MCF 10A (cell line): ENCODE data around the gene NUBP2. TPM values are rescaled to one million over a fixed set of nuclear protein-coding genes. Genes with fewer than 3 reads are reported as not detected.

Source experiments
- BruUV-seq: library from RNA; stranded (reverse); fragments of 400-500 nt; replicated peaks from 2 replicates; lab custom pipeline; 2021; lab: Mats Ljungman, UMichigan
- CTCF ChIA-PET: fragments of 300-600 bp; sonication (Branson Sonifier 250); formaldehyde crosslinking; extraction: SDS; loops from one replicate; lab custom pipeline; 2021; ENCODE audit warnings: antibody characterized with exemption, inconsistent platforms; lab: Yijun Ruan, JAX
- POLR2A ChIA-PET: fragments of 300-600, 350-650 bp; sonication (Branson Sonifier 250); formaldehyde crosslinking; extraction: SDS; loops from one replicate; lab custom pipeline; 2020; ENCODE audit warnings: antibody characterized with exemption, inconsistent platforms; lab: Yijun Ruan, JAX
- DNase-seq: peaks from one replicate; pipeline ENCODE4 v3.0.0-alpha.2; 2018; ENCODE audit not compliant: unreplicated experiment
- H3K27ac Mint-ChIP-seq: one replicate; pipeline ENCODE4 v1.8.0; 2022; ENCODE audit warnings: mild to moderate bottlenecking, low read depth, mixed read lengths; ENCODE audit not compliant: unreplicated experiment
- H3K27me3 Mint-ChIP-seq: one replicate; pipeline ENCODE4 v1.8.0; 2022; ENCODE audit warnings: mixed read lengths; ENCODE audit not compliant: insufficient read depth, unreplicated experiment
- H3K36me3 Mint-ChIP-seq: one replicate; pipeline ENCODE4 v1.8.0; 2022; ENCODE audit warnings: mild to moderate bottlenecking, moderate library complexity, mixed read lengths; ENCODE audit not compliant: insufficient read depth, unreplicated experiment
- H3K4me1 Mint-ChIP-seq: one replicate; pipeline ENCODE4 v1.8.0; 2022; ENCODE audit warnings: mixed read lengths; ENCODE audit not compliant: insufficient read depth, unreplicated experiment
- H3K4me3 Mint-ChIP-seq: one replicate; pipeline ENCODE4 v1.8.0; 2022; ENCODE audit warnings: mild to moderate bottlenecking, moderate library complexity, mixed read lengths; ENCODE audit not compliant: unreplicated experiment
- H3K9me3 Mint-ChIP-seq: one replicate; pipeline ENCODE4 v1.8.0; 2022; ENCODE audit warnings: mixed read lengths; ENCODE audit not compliant: unreplicated experiment
- CTCF ChIP-seq: fragments of 200-600 bp; IDR thresholded peaks from one replicate; pipeline ENCODE4 v1.8.0; 2022; ENCODE audit warnings: antibody characterized with exemption, mild to moderate bottlenecking; ENCODE audit not compliant: unreplicated experiment
- intact Hi-C: fragments of 100-400 bp; cut with micrococcal nuclease; formaldehyde crosslinking; loops from 2 replicates; pipeline ENCODE4 v1.14.1; 2022
- total RNA-seq: library from RNA; stranded (reverse); gene quantifications from 2 replicates; pipeline ENCODE4 v1.2.3, GENCODE V29; 2022

NUBP2 gene
- total RNA-seq, 1 experiment from 2014 or later = 71.3 TPM

- Mint-ChIP-seq H3K4me1 (no peaks in the 10 kb centered on the region), H3K36me3 (peaks cover 38% of the 10 kb centered on the region), H3K27me3 (no peaks in the 10 kb centered on the region), H3K4me3 (no peak overlapping the region), H3K9me3 (no peaks in the 10 kb centered on the region), H3K27ac (no peak overlapping the region)
- ChIA-PET CTCF (interaction anchor here (1.0 to 1.1 kb wide), 2 partner anchors 18 to 115 kb away, joined by 3 read pairs; partner anchors contain the start of gene MAPK8IP3), POLR2A (interaction anchor here (1.0 to 1.7 kb wide), 2 partner anchors 39 to 115 kb away, joined by 3 to 6 read pairs; partner anchors contain the start of genes MAPK8IP3, NUBP2 and SPSB3)
- no TSS peak for BruUV-seq
- no peak for DNase-seq
- intact Hi-C loops = no loop called here
- no peak for TF ChIP-seq CTCF
These were observed 38.2 kb downstream of the NUBP2 start for GRCh38 chr16:1820946-1821290.

- TF ChIP-seq CTCF = no peak
- no peaks in the 10 kb centered on the region for H3K9me3 Mint-ChIP-seq
- intact Hi-C loops = no loop called here
- H3K4me1 Mint-ChIP-seq = no peaks in the 10 kb centered on the region
- ChIA-PET POLR2A (interaction anchor here (1.0 kb wide), 1 partner anchor 116 kb away, joined by 3 read pairs; the partner anchor contains the start of gene MAPK8IP3), CTCF (interaction anchor here (1.1 kb wide), 1 partner anchor 116 kb away, joined by 3 read pairs; the partner anchor contains the start of gene MAPK8IP3)
- H3K4me3 Mint-ChIP-seq = no peak overlapping the region
- DNase-seq = no peak
- H3K27ac Mint-ChIP-seq = no peak overlapping the region
- H3K36me3 Mint-ChIP-seq = peaks cover 38% of the 10 kb centered on the region
- H3K27me3 Mint-ChIP-seq = no peaks in the 10 kb centered on the region
- BruUV-seq = no TSS peak
These were observed 39.3 kb downstream of the NUBP2 start for GRCh38 chr16:1821861-1822611.

GRCh38 chr16:1822801-1823200, 40.0 kb downstream of the NUBP2 start:
- ChIA-PET CTCF (interaction anchor here (0.6 kb wide), 2 partner anchors 30 to 181 kb away, joined by 3 read pairs; no protein-coding TSS in a partner anchor), POLR2A (interaction anchor here (6.1 kb wide), 1 partner anchor 40 kb away, joined by 58 read pairs; the partner anchor contains the start of genes NUBP2 and SPSB3)
- Mint-ChIP-seq H3K27me3 (no peaks in the 10 kb centered on the region), H3K4me3 (no peak overlapping the region), H3K36me3 (peaks cover 35% of the 10 kb centered on the region), H3K4me1 (no peaks in the 10 kb centered on the region), H3K27ac (no peak overlapping the region), H3K9me3 (no peaks in the 10 kb centered on the region)
- DNase-seq = no peak
- BruUV-seq = no TSS peak
- TF ChIP-seq CTCF = no peak
- intact Hi-C loops = no loop called here

- Mint-ChIP-seq H3K27ac (no peak overlapping the region), H3K4me1 (peaks cover 1% of the 10 kb centered on the region), H3K4me3 (no peak overlapping the region), H3K36me3 (peaks cover 38% of the 10 kb centered on the region), H3K9me3 (no peaks in the 10 kb centered on the region), H3K27me3 (no peaks in the 10 kb centered on the region)
- intact Hi-C loops = no loop called here
- DNase-seq = peak; percentile 51
- CTCF ChIA-PET = interaction anchor here (0.6 kb wide), 2 partner anchors 66 to 135 kb away, joined by 3 read pairs; no protein-coding TSS in a partner anchor
- POLR2A ChIA-PET = interaction anchor here (0.7 to 6.1 kb wide), 2 partner anchors 41 to 103 kb away, joined by 3 to 58 read pairs; partner anchors contain the start of genes NUBP2 and SPSB3
- no peak for TF ChIP-seq CTCF
- no TSS peak for BruUV-seq
These were observed 41.1 kb downstream of the NUBP2 start for GRCh38 chr16:1823821-1824220.
